HEK293 (cell line): ENCODE data around the gene FAM124B.

Experiments
- CTCF ChIA-PET: fragments of 350-600 bp; formaldehyde crosslinking; extraction: SDS; loops from one replicate; lab custom pipeline; 2021; ENCODE audit warnings: antibody characterized with exemption; lab: Yijun Ruan, JAX
- POLR2A ChIA-PET: fragments of 300-600 bp; formaldehyde crosslinking; extraction: SDS; loops from one replicate; lab custom pipeline; 2020; ENCODE audit warnings: antibody characterized with exemption, inconsistent platforms; lab: Yijun Ruan, JAX
- H3K27ac ChIP-seq: fragments of 200-500 bp; sonication (Bioruptor generic); 2 replicates; pipeline ENCODE4 v1.5.1; 2014; ENCODE audit warnings: low read depth, low read length, control low read depth, inconsistent platforms; ENCODE audit errors: extremely low read depth
- H3K36me3 ChIP-seq, 2 experiments: fragments of 200-500 bp in 1 of 2; sonication (Bioruptor generic) in 1 of 2; 1 replicate in 1 of 2; 2 replicates in 1 of 2; pipeline ENCODE4 v1.5.1; 2014 to 2017; ENCODE audit warnings: inconsistent platforms in 2 of 2, low read length in 2 of 2; ENCODE audit not compliant: control insufficient read depth in 2 of 2, insufficient read depth in 1 of 2
- H3K4me1 ChIP-seq: fragments of 200-500 bp; sonication (Bioruptor generic); 2 replicates; pipeline ENCODE4 v1.5.1; 2014; ENCODE audit warnings: mild to moderate bottlenecking, low read length, inconsistent platforms; ENCODE audit not compliant: control insufficient read depth, insufficient read depth
- H3K4me3 ChIP-seq: 2 replicates; pipeline ENCODE4 v1.5.1; 2011; ENCODE audit warnings: low read depth, mild to moderate bottlenecking, control low read depth, low read length, moderate library complexity
- H3K9me3 ChIP-seq: fragments of 200-500 bp; sonication (Bioruptor generic); 2 replicates; pipeline ENCODE4 v1.5.1; 2014; ENCODE audit warnings: low read depth, low read length, inconsistent platforms; ENCODE audit not compliant: control insufficient read depth, insufficient read depth
- EGR2 ChIP-seq: fragments of 450-650 bp; formaldehyde crosslinking; IDR thresholded peaks from 2 replicates; pipeline ENCODE4 v1.5.1; 2016; ENCODE audit warnings: low read depth, missing biosample characterization, missing genetic modification characterization
- GLI2 ChIP-seq: fragments of 450-650 bp; formaldehyde crosslinking; IDR thresholded peaks from 2 replicates; pipeline ENCODE4; 2017; ENCODE audit warnings: missing biosample characterization, missing genetic modification characterization, low read depth, borderline replicate concordance
- MEIS1 ChIP-seq: sonication (generic); formaldehyde crosslinking; IDR thresholded peaks from 2 replicates; pipeline ENCODE4 v1.8.1; 2022; ENCODE audit warnings: missing genetic modification reagents, mild to moderate bottlenecking, borderline replicate concordance
- PRDM2 ChIP-seq: fragments of 450-650 bp; formaldehyde crosslinking; IDR thresholded peaks from 2 replicates; pipeline ENCODE4 v1.5.1; 2016; ENCODE audit warnings: missing biosample characterization, missing genetic modification characterization, borderline replicate concordance
- REST ChIP-seq: fragments of 450-650 bp; formaldehyde crosslinking; IDR thresholded peaks from 2 replicates; pipeline ENCODE4 v1.5.1; 2016; ENCODE audit warnings: missing biosample characterization, missing genetic modification characterization
- WT1 ChIP-seq: fragments of 450-650 bp; formaldehyde crosslinking; IDR thresholded peaks from 2 replicates; pipeline ENCODE4 v1.5.1; 2016; ENCODE audit warnings: missing biosample characterization, missing genetic modification characterization
- ZBTB6 ChIP-seq: fragments of 450-650 bp; formaldehyde crosslinking; IDR thresholded peaks from 2 replicates; pipeline ENCODE4 v1.5.1; 2017; ENCODE audit warnings: missing biosample characterization, missing genetic modification characterization
- ZFP41 ChIP-seq: fragments of 450-650 bp; formaldehyde crosslinking; IDR thresholded peaks from 2 replicates; pipeline ENCODE4 v1.5.1; 2016; ENCODE audit warnings: missing biosample characterization, missing genetic modification characterization, borderline replicate concordance
- ZNF202 ChIP-seq: fragments of 450-650 bp; formaldehyde crosslinking; IDR thresholded peaks from 2 replicates; pipeline ENCODE4 v1.5.1; 2016; ENCODE audit warnings: missing biosample characterization, missing genetic modification characterization, borderline replicate concordance
- ZNF248 ChIP-seq: fragments of 450-650 bp; formaldehyde crosslinking; IDR thresholded peaks from 2 replicates; pipeline ENCODE4 v1.5.1; 2017; ENCODE audit warnings: missing biosample characterization, missing genetic modification characterization
- ZNF433 ChIP-seq: fragments of 450-650 bp; formaldehyde crosslinking; IDR thresholded peaks from 2 replicates; pipeline ENCODE4 v1.5.1; 2016; ENCODE audit warnings: missing biosample characterization, missing genetic modification characterization, low read depth
- ZNF580 ChIP-seq: fragments of 450-650 bp; formaldehyde crosslinking; IDR thresholded peaks from 2 replicates; pipeline ENCODE4 v1.5.1; 2016; ENCODE audit warnings: missing biosample characterization, missing genetic modification characterization
- ZNF660 ChIP-seq: fragments of 450-650 bp; IDR thresholded peaks from 2 replicates; pipeline ENCODE4 v1.5.1; 2018; ENCODE audit warnings: missing biosample characterization, mild to moderate bottlenecking, missing genetic modification characterization
- ZNF747 ChIP-seq: fragments of 450-650 bp; formaldehyde crosslinking; IDR thresholded peaks from 2 replicates; pipeline ENCODE4 v1.5.1; 2016; ENCODE audit warnings: missing biosample characterization, missing genetic modification characterization
- ZSCAN18 ChIP-seq: fragments of 450-650 bp; formaldehyde crosslinking; IDR thresholded peaks from 2 replicates; pipeline ENCODE4 v1.5.1; 2016; ENCODE audit warnings: missing biosample characterization, missing genetic modification characterization

Gene FAM124B

GRCh38 chr2:224404796-224405195 is 2.9 kb upstream of the FAM124B start:
- Histone ChIP-seq H3K36me3 (no peaks in the 10 kb centered on the region), H3K27ac (no peak overlapping the region), H3K9me3 (no peaks in the 10 kb centered on the region), H3K4me3 (no peak overlapping the region), H3K4me1 (no peaks in the 10 kb centered on the region)
- ChIA-PET POLR2A (no interaction called here), CTCF (no interaction called here)
- TF ChIP-seq MEIS1 (no peak), ZBTB6 (tag by site-specific recombination) (no peak), WT1 (tag by site-specific recombination) (no peak), ZNF433 (tag by site-specific recombination) (no peak), GLI2 (no peak), ZFP41 (tag by site-specific recombination) (no peak), REST (tag by site-specific recombination) (no peak), ZNF660 (no peak), ZNF248 (no peak), PRDM2 (tag by site-specific recombination) (no peak), EGR2 (no peak), ZNF747 (tag by site-specific recombination) (no peak), ZSCAN18 (tag by site-specific recombination) (no peak), ZNF580 (tag by site-specific recombination) (no peak), ZNF202 (tag by site-specific recombination) (no peak)
